Vagina (tissue), 2 donors: ENCODE measurements around the gene SCN5A. TPM values are rescaled to one million over a fixed set of nuclear protein-coding genes. Genes with fewer than 3 reads are reported as not detected.

ENCODE experiments used
- DNase-seq, 2 donors: peaks; one replicate each; pipeline ENCODE4 v3.0.0-alpha.2; 2017; ENCODE audit errors: extremely low spot score in 2 of 2
- H3K27ac ChIP-seq: fragments of 200-600 bp; sonication (generic); one replicate; pipeline ENCODE4 v1.5.1; 2019
- H3K27me3 ChIP-seq: fragments of 200-600 bp; sonication (generic); one replicate; pipeline ENCODE4 v1.5.1; 2019
- H3K36me3 ChIP-seq, 2 donors: fragments of 200-600 bp; sonication (generic); one replicate each; pipeline ENCODE4 v1.5.1; 2017 to 2019
- H3K4me1 ChIP-seq: fragments of 200-600 bp; sonication (generic); one replicate; pipeline ENCODE4 v1.5.1; 2019
- H3K4me3 ChIP-seq, 2 donors: fragments of 200-600 bp; sonication (generic); 1 replicate in 1 of 2; 2 replicates in 1 of 2; pipeline ENCODE4 v1.5.1; 2016 to 2019
- H3K9me3 ChIP-seq: fragments of 200-600 bp; sonication (generic); one replicate; pipeline ENCODE4 v1.5.1; 2019
- CTCF ChIP-seq, 3 experiments: fragments of 450-650 bp in 2 of 3; fragments of 200-600 bp in 1 of 3; sonication (generic) in 1 of 3; IDR thresholded peaks; one replicate each; pipeline ENCODE4 v1.5.1; 2017 to 2019; ENCODE audit warnings: antibody characterized with exemption in 3 of 3, mild to moderate bottlenecking in 2 of 3, moderate library complexity in 2 of 3
- POLR2A ChIP-seq, 2 donors: fragments of 450-650 bp; IDR thresholded peaks; one replicate each; pipeline ENCODE4 v1.6.1; 2017; ENCODE audit warnings: antibody characterized with exemption in 2 of 2, mild to moderate bottlenecking in 2 of 2, moderate library complexity in 2 of 2
- POLR2AphosphoS5 ChIP-seq, 2 donors: sonication (generic); formaldehyde crosslinking; IDR thresholded peaks; one replicate each; pipeline ENCODE4 v1.9.0; 2017; ENCODE audit warnings: antibody characterized with exemption in 2 of 2, mild to moderate bottlenecking in 2 of 2, low read depth in 1 of 2; ENCODE audit not compliant: insufficient read depth in 1 of 2
- intact Hi-C: fragments of 100-400 bp; cut with DNase I; formaldehyde crosslinking; loops from one replicate; pipeline ENCODE4 v1.15.1; 2023
- total RNA-seq: library from RNA; depleted of rRNA; stranded (reverse); fragments of >200 nt; gene quantifications from one replicate; pipeline ENCODE4 v1.2.3, GENCODE V29; 2016

SCN5A gene
- total RNA-seq, 1 donor from 2014 or later: 9.3 TPM

- intact Hi-C loops: loop anchor here (10.0 kb wide), 1 partner anchor 124 kb away; no protein-coding TSS in a partner anchor
- H3K36me3 ChIP-seq: no peaks in the 10 kb centered on the region
- no peak overlapping the region for H3K4me3 ChIP-seq
- no peaks in the 10 kb centered on the region for H3K9me3 ChIP-seq
- no peaks in the 10 kb centered on the region for H3K4me1 ChIP-seq
- peaks cover 6% of the 10 kb centered on the region for H3K27me3 ChIP-seq
- no peak overlapping the region for H3K27ac ChIP-seq
- no peak for DNase-seq
- TF ChIP-seq POLR2AphosphoS5 (IDR thresholded peaks at IDR 0.05; ENCODE audit: insufficient read depth in 1 of 2, low read depth in 1 of 2) (no peak), CTCF (IDR thresholded peaks at IDR 0.05) (no peak), POLR2A (IDR thresholded peaks at IDR 0.05) (no peak)
These were observed 9.4 kb upstream of the SCN5A start for GRCh38 chr3:38658841-38659240.

GRCh38 chr3:38657369-38657768 lies 7.9 kb upstream of the SCN5A start:
- H3K27me3 ChIP-seq: peaks cover 6% of the 10 kb centered on the region

GRCh38 chr3:38655708-38656300 lies 6.3 kb upstream of the SCN5A start:
- Histone ChIP-seq H3K27me3 (peaks cover 6% of the 10 kb centered on the region), H3K9me3 (no peaks in the 10 kb centered on the region), H3K27ac (no peak overlapping the region), H3K4me1 (peaks cover 4% of the 10 kb centered on the region), H3K36me3 (no peaks in the 10 kb centered on the region), H3K4me3 (no peak overlapping the region)
- intact Hi-C loops: loop anchor here (10.0 kb wide), 1 partner anchor 121 kb away; no protein-coding TSS in a partner anchor
- DNase-seq: no peak
- TF ChIP-seq POLR2A (IDR thresholded peaks at IDR 0.05) (no peak), POLR2AphosphoS5 (IDR thresholded peaks at IDR 0.05; ENCODE audit: insufficient read depth in 1 of 2, low read depth in 1 of 2) (no peak), CTCF (IDR thresholded peaks at IDR 0.05) (peak in 2 of 3 experiments; percentile 9 to 16)

More at GRCh38 chr3:38657369-38657768, 7.9 kb upstream of the SCN5A start:
- Histone ChIP-seq H3K4me1 (no peaks in the 10 kb centered on the region), H3K9me3 (no peaks in the 10 kb centered on the region), H3K36me3 (no peaks in the 10 kb centered on the region), H3K4me3 (no peak overlapping the region), H3K27ac (no peak overlapping the region)
- intact Hi-C loops: loop anchor here (10.0 kb wide), 1 partner anchor 123 kb away; no protein-coding TSS in a partner anchor
- no peak for TF ChIP-seq CTCF (IDR thresholded peaks at IDR 0.05)
- DNase-seq: no peak

- H3K4me1 ChIP-seq: peaks cover 4% of the 10 kb centered on the region
- no peak for DNase-seq
- intact Hi-C loops: loop anchor here (10.0 kb wide), 1 partner anchor 119 kb away; no protein-coding TSS in a partner anchor
- TF ChIP-seq POLR2AphosphoS5 (IDR thresholded peaks at IDR 0.05; ENCODE audit: insufficient read depth in 1 of 2, low read depth in 1 of 2) (no peak), POLR2A (IDR thresholded peaks at IDR 0.05) (no peak), CTCF (IDR thresholded peaks at IDR 0.05) (no peak)
- no peak overlapping the region for H3K27ac ChIP-seq
- H3K9me3 ChIP-seq: no peaks in the 10 kb centered on the region
- no peaks in the 10 kb centered on the region for H3K36me3 ChIP-seq
- peaks cover 6% of the 10 kb centered on the region for H3K27me3 ChIP-seq
- no peak overlapping the region for H3K4me3 ChIP-seq
These were observed 4.4 kb upstream of the SCN5A start for GRCh38 chr3:38653685-38654537.
